ENCODE data around the gene PTPN9. TPM values are rescaled to one million over a fixed set of nuclear protein-coding genes. Genes with fewer than 3 reads are reported as not detected.

Gene PTPN9
- total and polyA plus RNA-seq, 2 of the 13 experiments (the other 11 are each of a cell fraction or from before 2014, with no cell fraction given), result 16.6 to 19.9 TPM

DNA sequence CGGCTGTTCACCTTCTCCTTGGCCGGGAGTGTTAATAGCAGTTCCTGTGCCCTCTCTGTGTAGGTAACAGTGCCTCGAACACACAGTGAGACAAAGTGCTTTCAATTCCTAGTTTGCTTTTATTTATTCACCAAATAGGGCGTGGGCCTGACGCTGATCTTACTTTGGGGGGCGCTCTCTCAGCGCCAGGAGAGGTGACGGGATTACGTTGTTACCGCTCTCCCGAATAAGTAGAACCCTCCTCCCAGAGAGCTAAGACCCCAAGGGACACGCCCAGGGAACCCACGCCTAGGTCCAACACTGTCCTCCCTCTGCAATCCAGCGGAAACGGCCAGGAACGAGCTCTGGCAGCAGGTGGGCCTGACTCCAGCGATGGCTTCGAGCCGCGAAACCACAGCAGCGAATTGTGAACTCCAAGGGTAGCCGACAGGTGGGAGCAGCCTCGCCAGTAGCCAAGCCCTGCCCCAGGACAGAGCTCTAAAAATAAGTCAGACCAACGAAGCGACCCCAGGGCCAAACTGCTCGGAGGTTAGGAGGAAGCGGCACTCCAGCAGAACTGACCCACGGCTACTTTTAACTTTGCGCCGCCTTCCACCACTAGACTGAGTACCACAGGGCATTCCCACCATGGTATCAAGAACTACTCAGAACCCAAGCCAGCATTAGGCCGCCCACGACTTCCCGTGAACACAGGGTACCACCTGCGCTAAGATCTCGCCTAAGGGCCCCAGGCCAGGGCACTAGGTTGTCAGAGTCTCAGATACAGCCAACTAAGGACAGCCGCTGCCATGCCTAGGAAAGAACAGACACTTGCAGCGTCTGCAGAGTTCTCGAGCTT is 126.0 kb downstream of the PTPN9 start (continued):
- TF ChIP-seq, protein P1, sequence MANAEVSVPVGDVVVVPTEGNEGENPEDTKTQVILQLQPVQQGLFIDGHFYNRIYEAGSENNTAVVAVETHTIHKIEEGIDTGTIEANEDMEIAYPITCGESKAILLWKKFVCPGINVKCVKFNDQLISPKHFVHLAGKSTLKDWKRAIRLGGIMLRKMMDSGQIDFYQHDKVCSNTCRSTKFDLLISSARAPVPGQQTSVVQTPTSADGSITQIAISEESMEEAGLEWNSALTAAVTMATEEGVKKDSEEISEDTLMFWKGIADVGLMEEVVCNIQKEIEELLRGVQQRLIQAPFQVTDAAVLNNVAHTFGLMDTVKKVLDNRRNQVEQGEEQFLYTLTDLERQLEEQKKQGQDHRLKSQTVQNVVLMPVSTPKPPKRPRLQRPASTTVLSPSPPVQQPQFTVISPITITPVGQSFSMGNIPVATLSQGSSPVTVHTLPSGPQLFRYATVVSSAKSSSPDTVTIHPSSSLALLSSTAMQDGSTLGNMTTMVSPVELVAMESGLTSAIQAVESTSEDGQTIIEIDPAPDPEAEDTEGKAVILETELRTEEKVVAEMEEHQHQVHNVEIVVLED (CRISPR knock-in tag; IDR thresholded peaks at IDR 0.05; ENCODE audit: borderline replicate concordance), result no peak
- TF ChIP-seq NFIC (IDR thresholded peaks at IDR 0.05; ENCODE audit: low read length), result no peak
- no peak for TF ChIP-seq CEBPG (CRISPR knock-in tag; IDR thresholded peaks at IDR 0.05)
- TF ChIP-seq ARHGAP35 (CRISPR knock-in tag; IDR thresholded peaks at IDR 0.05; ENCODE audit: borderline replicate concordance), result no peak
- TF ChIP-seq SKI (IDR thresholded peaks at IDR 0.05; ENCODE audit: partially characterized antibody), result no peak
- no peak for TF ChIP-seq SIN3A (IDR thresholded peaks at IDR 0.05; ENCODE audit: borderline replicate concordance, low read depth, low read length)
- TF ChIP-seq, protein P2, sequence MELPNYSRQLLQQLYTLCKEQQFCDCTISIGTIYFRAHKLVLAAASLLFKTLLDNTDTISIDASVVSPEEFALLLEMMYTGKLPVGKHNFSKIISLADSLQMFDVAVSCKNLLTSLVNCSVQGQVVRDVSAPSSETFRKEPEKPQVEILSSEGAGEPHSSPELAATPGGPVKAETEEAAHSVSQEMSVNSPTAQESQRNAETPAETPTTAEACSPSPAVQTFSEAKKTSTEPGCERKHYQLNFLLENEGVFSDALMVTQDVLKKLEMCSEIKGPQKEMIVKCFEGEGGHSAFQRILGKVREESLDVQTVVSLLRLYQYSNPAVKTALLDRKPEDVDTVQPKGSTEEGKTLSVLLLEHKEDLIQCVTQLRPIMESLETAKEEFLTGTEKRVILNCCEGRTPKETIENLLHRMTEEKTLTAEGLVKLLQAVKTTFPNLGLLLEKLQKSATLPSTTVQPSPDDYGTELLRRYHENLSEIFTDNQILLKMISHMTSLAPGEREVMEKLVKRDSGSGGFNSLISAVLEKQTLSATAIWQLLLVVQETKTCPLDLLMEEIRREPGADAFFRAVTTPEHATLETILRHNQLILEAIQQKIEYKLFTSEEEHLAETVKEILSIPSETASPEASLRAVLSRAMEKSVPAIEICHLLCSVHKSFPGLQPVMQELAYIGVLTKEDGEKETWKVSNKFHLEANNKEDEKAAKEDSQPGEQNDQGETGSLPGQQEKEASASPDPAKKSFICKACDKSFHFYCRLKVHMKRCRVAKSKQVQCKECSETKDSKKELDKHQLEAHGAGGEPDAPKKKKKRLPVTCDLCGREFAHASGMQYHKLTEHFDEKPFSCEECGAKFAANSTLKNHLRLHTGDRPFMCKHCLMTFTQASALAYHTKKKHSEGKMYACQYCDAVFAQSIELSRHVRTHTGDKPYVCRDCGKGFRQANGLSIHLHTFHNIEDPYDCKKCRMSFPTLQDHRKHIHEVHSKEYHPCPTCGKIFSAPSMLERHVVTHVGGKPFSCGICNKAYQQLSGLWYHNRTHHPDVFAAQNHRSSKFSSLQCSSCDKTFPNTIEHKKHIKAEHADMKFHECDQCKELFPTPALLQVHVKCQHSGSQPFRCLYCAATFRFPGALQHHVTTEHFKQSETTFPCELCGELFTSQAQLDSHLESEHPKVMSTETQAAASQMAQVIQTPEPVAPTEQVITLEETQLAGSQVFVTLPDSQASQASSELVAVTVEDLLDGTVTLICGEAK (IDR thresholded peaks at IDR 0.05), result no peak
- TF ChIP-seq, protein P2 (CRISPR knock-in tag; IDR thresholded peaks at IDR 0.05), result no peak
- TF ChIP-seq, protein P3, sequence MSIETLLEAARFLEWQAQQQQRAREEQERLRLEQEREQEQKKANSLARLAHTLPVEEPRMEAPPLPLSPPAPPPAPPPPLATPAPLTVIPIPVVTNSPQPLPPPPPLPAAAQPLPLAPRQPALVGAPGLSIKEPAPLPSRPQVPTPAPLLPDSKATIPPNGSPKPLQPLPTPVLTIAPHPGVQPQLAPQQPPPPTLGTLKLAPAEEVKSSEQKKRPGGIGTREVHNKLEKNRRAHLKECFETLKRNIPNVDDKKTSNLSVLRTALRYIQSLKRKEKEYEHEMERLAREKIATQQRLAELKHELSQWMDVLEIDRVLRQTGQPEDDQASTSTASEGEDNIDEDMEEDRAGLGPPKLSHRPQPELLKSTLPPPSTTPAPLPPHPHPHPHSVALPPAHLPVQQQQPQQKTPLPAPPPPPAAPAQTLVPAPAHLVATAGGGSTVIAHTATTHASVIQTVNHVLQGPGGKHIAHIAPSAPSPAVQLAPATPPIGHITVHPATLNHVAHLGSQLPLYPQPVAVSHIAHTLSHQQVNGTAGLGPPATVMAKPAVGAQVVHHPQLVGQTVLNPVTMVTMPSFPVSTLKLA (IDR thresholded peaks at IDR 0.05), result no peak
- no peak for TF ChIP-seq SMAD3 (CRISPR knock-in tag; IDR thresholded peaks at IDR 0.05)
- no peak for TF ChIP-seq ZNF432 (CRISPR knock-in tag; IDR thresholded peaks at IDR 0.05; ENCODE audit: borderline replicate concordance)
- TF ChIP-seq GFI1 (CRISPR knock-in tag; IDR thresholded peaks at IDR 0.05; ENCODE audit: borderline replicate concordance), result no peak
- no peak for TF ChIP-seq ZNF841 (CRISPR knock-in tag; IDR thresholded peaks at IDR 0.05; ENCODE audit: borderline replicate concordance)
- TF ChIP-seq MED1 (CRISPR knock-in tag; IDR thresholded peaks at IDR 0.05), result no peak
- TF ChIP-seq ZNF138 (CRISPR knock-in tag; IDR thresholded peaks at IDR 0.05; ENCODE audit: low read depth), result no peak
- TF ChIP-seq KAT7 (CRISPR knock-in tag; IDR thresholded peaks at IDR 0.05; ENCODE audit: borderline replicate concordance), result no peak
- TF ChIP-seq, protein P4, sequence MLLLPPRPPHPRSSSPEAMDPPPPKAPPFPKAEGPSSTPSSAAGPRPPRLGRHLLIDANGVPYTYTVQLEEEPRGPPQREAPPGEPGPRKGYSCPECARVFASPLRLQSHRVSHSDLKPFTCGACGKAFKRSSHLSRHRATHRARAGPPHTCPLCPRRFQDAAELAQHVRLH (CRISPR knock-in tag; IDR thresholded peaks at IDR 0.05; ENCODE audit: borderline replicate concordance, low read depth), result no peak
- TF ChIP-seq HDAC6 (IDR thresholded peaks at IDR 0.05; ENCODE audit: low read depth, low read length), result no peak

All from HepG2 (cell line).